NCI-H82 (cell line): Measurements from ENCODE around the gene ABCC4.

Source experiments
- DNase-seq: peaks from one replicate; lab custom pipeline; 2025; lab: John Stamatoyannopoulos, UW

The ABCC4 gene

GRCh38 chr13:95301183-95301967 is at the start of gene ABCC4:
TSS of gene ABCC4 (minus strand) at chr13:95301451. CDS start at chr13:95301314, 137 bp downstream.
- peak; percentile 93 for DNase-seq

GRCh38 chr13:95349267-95349666 is 48.0 kb upstream of the ABCC4 start:
- DNase-seq = no peak

GRCh38 chr13:95343944-95344343 is 42.7 kb upstream of the ABCC4 start:
- no peak for DNase-seq

GRCh38 chr13:95341441-95341840 is 40.2 kb upstream of the ABCC4 start:
- no peak for DNase-seq

- DNase-seq = no peak
Measured at GRCh38 chr13:95338905-95339304, 37.7 kb upstream of the ABCC4 start.

GRCh38 chr13:95337597-95337996 is 36.3 kb upstream of the ABCC4 start:
- DNase-seq = no peak

GRCh38 chr13:95335667-95336066 is 34.4 kb upstream of the ABCC4 start:
- DNase-seq = no peak

GRCh38 chr13:95328386-95328785 is 27.1 kb upstream of the ABCC4 start:
- no peak for DNase-seq

- DNase-seq = no peak
Measured at GRCh38 chr13:95327190-95327589, 25.9 kb upstream of the ABCC4 start.

- DNase-seq = no peak
Measured at GRCh38 chr13:95326695-95327094, 25.4 kb upstream of the ABCC4 start.

GRCh38 chr13:95325485-95325884 is 24.2 kb upstream of the ABCC4 start:
- DNase-seq = no peak

GRCh38 chr13:95323930-95324662 is 22.8 kb upstream of the ABCC4 start:
- no peak for DNase-seq

- DNase-seq = no peak
Measured at GRCh38 chr13:95319551-95320274, 18.5 kb upstream of the ABCC4 start.

GRCh38 chr13:95317039-95317989 is 16.1 kb upstream of the ABCC4 start:
- no peak for DNase-seq

GRCh38 chr13:95315752-95316151 is 14.5 kb upstream of the ABCC4 start:
- DNase-seq = no peak

- DNase-seq = no peak
Measured at GRCh38 chr13:95307507-95307906, 6.3 kb upstream of the ABCC4 start.

- DNase-seq = no peak
Measured at GRCh38 chr13:95304453-95304852, 3.2 kb upstream of the ABCC4 start.

GRCh38 chr13:95301968-95302393 is 730 bp upstream of the ABCC4 start:
- peak; percentile 93 for DNase-seq

- peak; percentile 95 for DNase-seq
Measured at GRCh38 chr13:95300625-95301182, 547 bp downstream of the ABCC4 start.

GRCh38 chr13:95298971-95299621 is 2.2 kb downstream of the ABCC4 start:
- no peak for DNase-seq
